Aorta (tissue), 4 donors: ENCODE results near the gene ABCA12. TPM values are rescaled to one million over a fixed set of nuclear protein-coding genes. Genes with fewer than 3 reads are reported as not detected.

Experiments used
- polyA plus RNA-seq, 2 donors: library from polyadenylated mRNA; stranded (reverse); fragments of 200-250 nt; gene quantifications; one replicate each; pipeline ENCODE4 v1.2.3, GENCODE V29; 2013
- total RNA-seq, 2 donors: library from RNA; stranded (reverse); fragmentation: NEBNext Ultra II Directional; extraction: Animal tissue kit (Norgen Biotek cat#: 25700); gene quantifications; one replicate each; pipeline ENCODE4 v1.2.1, GENCODE V29; 2021
- donor health status: healthy with polysubstance abuse.
- donor health status: Bipolar disorder and iron deficiency.
- donor health status: DM: no; HTN: no; CAD: no.
- donor health status: DM: yes; HTN: yes; CAD: no.

Gene ABCA12
- total and polyA plus RNA-seq, 4 donors, result not detected

Other genes with a start within 250 kb of the ABCA12 start
- gene ATIC, start 173.4 kb upstream of the ABCA12 start, total RNA-seq, result 10 to 100 TPM; 40.3 to 41.0 TPM
- gene ATIC, start 173.4 kb upstream of the ABCA12 start, polyA plus RNA-seq, result 10 to 100 TPM; 45.6 to 66.2 TPM